ENCODE data around the gene FTO.

The FTO gene

DNA sequence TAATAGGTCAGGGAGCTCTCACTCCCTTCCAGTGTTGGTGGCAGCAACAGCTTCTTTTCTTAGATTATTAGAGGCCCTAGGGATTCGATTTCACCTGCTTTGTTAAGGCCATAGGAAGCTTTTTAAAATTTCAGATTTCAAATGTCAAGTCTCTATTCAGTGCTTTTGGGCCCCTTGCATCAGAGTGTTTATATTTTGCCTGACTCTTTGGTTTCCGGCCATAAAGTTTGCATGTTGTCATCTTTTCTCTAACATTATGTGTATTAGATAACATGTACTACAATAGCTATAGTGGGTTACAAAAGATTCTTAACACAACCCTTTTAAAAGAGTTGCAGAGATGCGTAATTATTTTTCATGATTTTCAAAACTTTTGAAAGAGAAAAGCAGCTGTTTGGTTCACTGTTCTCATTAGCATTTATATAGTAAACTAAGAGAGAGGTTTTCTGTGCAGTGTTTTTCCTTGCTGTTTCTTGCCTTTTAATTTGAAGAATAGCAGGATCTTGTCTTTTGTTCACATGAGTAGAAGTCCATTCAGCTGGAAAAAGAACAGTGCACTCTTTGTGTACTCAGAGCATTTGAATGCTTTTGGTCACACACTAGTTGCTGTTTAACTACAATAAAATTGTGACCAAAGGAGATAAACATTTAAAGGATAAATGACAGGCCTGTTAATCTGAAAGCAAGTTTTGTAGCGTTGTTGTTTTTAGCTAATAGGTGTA is 52.5 kb downstream of the FTO start:
- DNase-seq: no peak

- no peak for DNase-seq
These were observed 54.1 kb downstream of the FTO start for GRCh38 chr16:53757971-53758609.

GRCh38 chr16:53761962-53762703 is 58.2 kb downstream of the FTO start:
- DNase-seq: peak; percentile 30 to 74 (median 62)

DNA sequence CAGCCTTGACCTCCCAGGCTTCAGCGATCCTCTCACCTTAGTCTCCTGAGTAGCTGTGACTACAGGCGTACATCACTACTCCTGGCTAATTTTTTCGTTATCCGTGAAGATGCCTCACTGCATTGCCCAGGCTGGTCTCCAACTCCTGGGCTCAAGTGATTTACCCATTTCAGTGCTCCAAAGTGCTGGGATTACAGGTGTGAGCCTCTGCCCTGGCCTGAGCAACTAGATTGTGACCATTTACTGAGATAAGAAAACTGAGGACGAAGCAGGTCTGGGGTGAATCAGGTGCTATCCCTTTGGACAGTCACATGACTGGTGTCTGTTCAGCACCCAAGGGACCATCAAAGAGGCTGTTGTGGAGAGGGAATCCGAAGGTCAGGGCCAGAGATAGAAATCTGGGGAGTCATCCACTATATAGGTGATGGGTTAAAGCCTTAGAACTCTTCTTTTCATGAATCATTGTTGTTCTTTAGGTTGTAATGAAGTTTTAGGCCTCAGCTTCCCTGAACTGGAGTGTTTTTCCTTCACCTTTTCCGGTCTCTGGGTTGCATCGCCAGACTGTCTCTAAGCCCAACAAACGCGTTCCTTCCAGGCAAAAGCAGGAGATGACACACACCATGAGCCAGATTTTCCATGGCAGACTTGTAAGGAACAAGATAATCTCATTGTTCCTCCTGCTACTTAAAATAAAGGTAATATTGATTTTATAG is 62.5 kb downstream of the FTO start:
- DNase-seq: no peak

DNA sequence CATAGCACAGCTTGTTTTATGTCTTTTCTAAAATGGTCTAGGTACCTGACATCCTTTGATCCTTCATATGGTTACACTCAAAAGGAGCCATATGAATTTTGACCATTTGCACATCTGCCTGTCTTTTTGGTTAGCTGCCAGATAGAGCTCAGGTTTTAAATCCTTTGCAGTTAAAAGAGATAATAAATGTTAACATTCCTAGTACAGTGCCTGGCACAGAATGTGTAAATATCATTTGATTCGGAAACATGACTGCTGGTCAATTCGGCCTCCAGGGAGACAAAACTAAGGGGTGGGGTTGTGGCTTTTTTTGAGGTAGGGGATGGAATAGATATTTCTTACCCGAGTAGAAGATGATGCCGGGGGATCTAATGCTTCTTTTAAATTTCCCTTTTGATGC is 64.2 kb downstream of the FTO start:
- DNase-seq: no peak

- no peak for DNase-seq
These were observed 64.6 kb downstream of the FTO start for GRCh38 chr16:53768593-53768992.

- no peak for DNase-seq
These were observed 65.2 kb downstream of the FTO start for GRCh38 chr16:53769185-53769584.

DNA sequence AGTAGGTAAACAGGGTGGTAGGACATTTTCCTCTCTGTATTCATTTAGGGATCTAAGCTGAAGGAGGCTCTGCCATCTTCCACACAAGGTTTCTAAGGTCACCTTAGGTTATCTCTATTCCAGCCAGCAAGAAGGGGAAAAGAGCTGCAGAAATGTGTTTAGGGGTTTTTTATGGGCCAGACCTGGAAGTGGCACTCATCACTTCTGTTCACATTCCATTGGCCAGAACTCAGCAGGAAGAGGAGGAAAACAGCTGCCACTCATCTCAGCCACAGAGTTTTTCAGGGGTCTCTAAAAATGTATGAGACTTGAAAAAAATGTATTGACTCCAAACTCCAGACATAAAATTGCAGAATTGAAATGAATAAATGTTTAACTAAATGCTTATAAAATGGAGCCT is 65.8 kb downstream of the FTO start:
- no peak for DNase-seq

DNA sequence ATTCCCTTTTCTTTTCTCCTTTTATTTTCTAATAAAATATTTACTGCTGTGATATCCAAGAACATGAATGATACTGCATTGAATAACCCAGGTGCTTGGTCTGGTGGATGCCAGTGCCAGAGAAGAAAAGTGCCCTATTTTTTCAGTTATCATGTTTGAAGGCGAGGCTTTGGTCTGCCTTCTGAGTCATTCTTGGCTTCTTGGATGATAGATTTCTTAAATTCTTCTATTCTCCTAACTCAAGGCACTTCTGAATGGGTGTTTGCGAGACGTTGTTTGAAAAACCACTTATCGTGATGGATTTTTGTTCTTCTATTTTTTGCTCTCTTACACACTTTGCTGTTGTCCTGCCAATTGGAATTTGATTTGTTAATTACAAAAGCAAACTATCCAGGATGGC is 66.7 kb downstream of the FTO start:
- no peak for DNase-seq

DNA sequence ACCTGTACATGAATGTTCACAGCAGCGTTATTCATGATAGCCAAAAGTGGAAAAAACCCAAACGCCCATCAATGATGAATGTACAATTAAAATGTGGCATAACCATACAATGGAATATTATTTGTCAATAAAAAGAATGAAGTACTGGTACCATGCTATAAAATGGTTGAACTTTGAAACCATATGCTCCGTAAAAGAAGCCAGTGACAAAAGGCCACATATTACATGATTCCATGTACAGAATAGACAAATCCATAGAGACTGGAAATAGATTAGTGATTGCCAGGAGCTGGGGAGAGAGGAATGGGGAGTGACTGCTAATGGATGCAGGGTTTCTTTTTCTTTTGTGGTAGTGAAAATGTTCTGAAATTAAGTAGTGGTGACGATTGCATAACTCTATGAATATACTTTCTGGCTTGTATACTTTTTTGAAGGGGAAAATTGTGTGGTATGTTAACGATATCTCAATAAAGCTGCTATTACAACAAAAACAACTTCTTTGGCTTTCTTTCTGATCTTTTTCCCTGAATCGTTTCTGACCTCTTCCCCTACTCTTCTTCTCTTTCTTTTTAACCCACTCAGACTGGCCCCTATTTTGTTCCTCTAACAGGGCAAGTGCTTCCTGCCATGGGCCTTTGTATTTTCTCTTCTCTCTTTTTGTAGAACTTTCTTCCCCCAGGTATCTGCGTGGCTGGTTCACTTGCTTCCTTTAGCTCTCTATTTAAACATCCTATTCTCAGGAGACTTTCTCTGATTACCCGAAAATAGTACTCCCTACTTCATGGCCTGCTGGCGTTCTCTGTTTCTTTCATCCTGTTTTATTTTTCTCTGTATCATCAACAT is 67.9 kb downstream of the FTO start:
- DNase-seq: no peak

GRCh38 chr16:53773150-53773846 is 69.3 kb downstream of the FTO start:
- DNase-seq: peak; percentile 45 to 57 (median 50)

DNA sequence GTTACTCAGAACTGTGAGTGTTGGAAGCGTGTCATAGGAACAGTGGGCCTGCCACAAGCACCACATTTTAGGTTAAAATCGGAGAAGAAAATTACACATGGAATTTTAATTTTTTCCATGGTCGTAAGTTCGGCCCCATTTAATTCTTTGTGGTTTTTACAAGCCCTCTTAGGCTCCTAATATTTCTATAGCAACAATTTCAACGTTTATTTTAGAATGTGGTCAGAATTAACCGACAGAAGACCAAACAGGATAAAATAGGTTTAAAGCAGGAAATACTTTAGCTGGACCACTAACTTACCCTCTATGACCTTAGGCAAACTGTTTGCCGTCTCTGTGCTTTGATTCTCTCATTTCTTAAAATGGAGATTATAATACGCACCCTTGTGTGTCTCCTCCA is 69.9 kb downstream of the FTO start:
- no peak for DNase-seq

GRCh38 chr16:53775106-53775820 is 71.3 kb downstream of the FTO start:
- DNase-seq: no peak

GRCh38 chr16:53775821-53776431 is 72.0 kb downstream of the FTO start:
- peak; percentile 64 to 86 (median 84) for DNase-seq

GRCh38 chr16:53779186-53779585 is 75.2 kb downstream of the FTO start:
- no peak for DNase-seq

- DNase-seq: no peak
These were observed 76.1 kb downstream of the FTO start for GRCh38 chr16:53780051-53780450.

DNA sequence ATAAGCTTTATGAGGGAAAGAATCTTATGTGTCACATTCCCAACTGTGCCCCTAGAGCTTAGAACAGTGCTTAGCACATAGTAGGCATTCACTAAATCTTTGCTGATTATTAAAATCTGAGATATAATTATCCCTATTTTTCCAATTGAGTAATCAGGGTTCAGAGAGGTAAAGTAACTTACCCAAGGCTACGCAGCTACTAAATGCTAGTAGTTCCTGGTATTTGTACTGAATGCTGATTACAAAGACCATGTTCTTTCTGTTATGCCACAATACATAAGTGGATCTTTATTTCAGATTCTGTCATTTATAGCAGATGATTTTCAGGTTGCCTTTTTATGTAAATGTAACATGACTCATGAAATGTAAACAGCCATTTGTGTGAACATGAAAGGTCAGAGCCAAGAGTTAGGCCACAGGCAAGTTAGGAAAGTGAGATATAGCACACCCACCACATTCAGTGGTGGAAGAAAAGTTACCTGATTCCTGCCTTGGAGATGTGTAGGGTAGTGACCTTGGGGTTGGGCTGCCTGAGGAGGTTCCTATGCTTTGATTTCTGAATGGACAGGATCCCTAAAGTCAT is 77.2 kb downstream of the FTO start:
- no peak for DNase-seq

DNA sequence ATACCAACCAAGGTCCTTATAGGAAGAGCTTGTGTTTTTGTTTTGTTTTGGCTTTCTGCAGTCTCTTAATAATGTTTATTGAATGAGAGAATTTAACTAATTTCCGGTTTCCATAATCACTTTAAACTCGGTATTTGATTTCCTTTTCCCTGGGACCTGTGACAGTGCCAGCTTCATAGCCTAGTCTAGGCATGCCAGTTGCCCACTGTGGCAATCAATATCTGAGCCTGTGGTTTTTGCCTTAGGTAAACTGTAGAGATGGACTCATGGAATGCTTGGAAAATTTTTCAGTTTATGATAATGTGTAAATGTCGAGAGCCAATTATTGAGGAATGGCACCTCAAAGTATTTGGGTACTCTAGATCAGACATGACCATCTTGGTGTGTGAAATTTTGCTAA is 78.2 kb downstream of the FTO start:
- DNase-seq: no peak

DNA sequence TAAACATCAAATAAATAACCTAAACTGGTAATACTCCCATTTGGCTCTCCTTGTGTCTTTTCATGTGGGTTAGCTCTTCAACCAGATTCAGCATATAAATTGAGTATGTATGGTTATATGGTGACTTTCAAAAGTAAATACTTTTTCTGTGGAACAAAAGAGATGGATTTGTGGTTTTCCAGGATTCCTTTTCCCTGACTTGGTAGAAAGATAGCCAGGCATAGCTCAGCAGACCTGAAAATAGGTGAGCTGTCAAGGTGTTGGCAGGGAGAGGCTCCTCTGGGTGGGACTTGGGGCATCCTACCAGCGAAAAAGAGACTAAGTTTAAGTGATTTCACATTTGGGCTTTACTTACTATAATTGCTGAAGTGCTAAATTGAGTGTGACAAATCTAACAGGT is 80.3 kb downstream of the FTO start:
- no peak for DNase-seq

- DNase-seq: no peak
These were observed 81.1 kb downstream of the FTO start for GRCh38 chr16:53785044-53785443.

Measured in suppressor macrophage treated with lipopolysaccharide for 1 hour (primary cell).